TTC549 (cell line): Measurements from ENCODE around the gene AP1G2.

Source experiments
- FAIRE-seq: peaks from 2 replicates; lab custom pipeline; 2012; peaks lifted over from hg19 to GRCh38; lab: Jason Lieb, UNC

Gene AP1G2

GRCh38 chr14:23513818-23514643 is 53.6 kb downstream of the AP1G2 start:
- no peak for FAIRE-seq

GRCh38 chr14:23513005-23513817 is 54.4 kb downstream of the AP1G2 start:
- FAIRE-seq: no peak

- FAIRE-seq: no peak
These were observed 55.4 kb downstream of the AP1G2 start for GRCh38 chr14:23512156-23512555.
